T-helper 1 cell treated with Interleukin-12 subunit alpha and Interleukin-12 subunit beta and Interleukin-4 antibody, amounts not matched to agents 30 μg/mL and 1 μg/mL, for 36 hours (primary cell): ENCODE results near the gene ACOXL.

Experiments used
- H3K27ac Mint-ChIP-seq: one replicate; pipeline ENCODE4 v1.8.0; 2021; ENCODE audit warnings: mild to moderate bottlenecking, mixed read lengths
- H3K27me3 Mint-ChIP-seq: one replicate; pipeline ENCODE4 v1.8.0; 2021; ENCODE audit warnings: low read depth, mixed read lengths
- H3K36me3 Mint-ChIP-seq: one replicate; pipeline ENCODE4 v1.8.0; 2021; ENCODE audit warnings: low read depth, mixed read lengths
- H3K4me1 Mint-ChIP-seq: one replicate; pipeline ENCODE4 v1.8.0; 2021; ENCODE audit warnings: low read depth, mixed read lengths
- H3K4me3 Mint-ChIP-seq: one replicate; pipeline ENCODE4 v1.8.0; 2021; ENCODE audit warnings: mild to moderate bottlenecking, moderate library complexity, mixed read lengths
- H3K9me3 Mint-ChIP-seq: one replicate; pipeline ENCODE4 v1.8.0; 2021; ENCODE audit warnings: mixed read lengths

ACOXL gene

GRCh38 chr2:110807522-110807921 is 75.1 kb downstream of the ACOXL start:
- no peak overlapping the region for H3K4me3 Mint-ChIP-seq
- H3K27me3 Mint-ChIP-seq: peaks cover 67% of the 10 kb centered on the region
- H3K36me3 Mint-ChIP-seq: peaks cover 2% of the 10 kb centered on the region
- H3K27ac Mint-ChIP-seq: no peak overlapping the region
- peaks cover 8% of the 10 kb centered on the region for H3K9me3 Mint-ChIP-seq
- peaks cover 27% of the 10 kb centered on the region for H3K4me1 Mint-ChIP-seq

GRCh38 chr2:110810404-110810803 is 78.0 kb downstream of the ACOXL start:
- peaks cover 50% of the 10 kb centered on the region for H3K27me3 Mint-ChIP-seq
- peaks cover 19% of the 10 kb centered on the region for H3K4me1 Mint-ChIP-seq
- no peak overlapping the region for H3K27ac Mint-ChIP-seq
- H3K4me3 Mint-ChIP-seq: no peak overlapping the region
- H3K36me3 Mint-ChIP-seq: no peaks in the 10 kb centered on the region
- H3K9me3 Mint-ChIP-seq: no peaks in the 10 kb centered on the region

GRCh38 chr2:110812726-110813645 is 80.6 kb downstream of the ACOXL start:
- Mint-ChIP-seq H3K27me3 (peaks cover 47% of the 10 kb centered on the region), H3K4me1 (peaks cover 12% of the 10 kb centered on the region), H3K36me3 (no peaks in the 10 kb centered on the region), H3K4me3 (no peak overlapping the region), H3K27ac (no peak overlapping the region), H3K9me3 (no peaks in the 10 kb centered on the region)

GRCh38 chr2:110813896-110814295 is 81.5 kb downstream of the ACOXL start:
- no peak overlapping the region for H3K27ac Mint-ChIP-seq
- H3K9me3 Mint-ChIP-seq: no peaks in the 10 kb centered on the region
- H3K4me1 Mint-ChIP-seq: peaks cover 11% of the 10 kb centered on the region
- H3K27me3 Mint-ChIP-seq: peaks cover 44% of the 10 kb centered on the region
- H3K36me3 Mint-ChIP-seq: no peaks in the 10 kb centered on the region
- H3K4me3 Mint-ChIP-seq: no peak overlapping the region

- Mint-ChIP-seq H3K36me3 (no peaks in the 10 kb centered on the region), H3K4me1 (peaks cover 20% of the 10 kb centered on the region), H3K27ac (no peak overlapping the region), H3K4me3 (no peak overlapping the region), H3K9me3 (no peaks in the 10 kb centered on the region), H3K27me3 (peaks cover 54% of the 10 kb centered on the region)
These were observed 83.6 kb downstream of the ACOXL start for GRCh38 chr2:110815938-110816337.

GRCh38 chr2:110816404-110817365 is 84.3 kb downstream of the ACOXL start:
- no peaks in the 10 kb centered on the region for H3K9me3 Mint-ChIP-seq
- H3K27ac Mint-ChIP-seq: no peak overlapping the region

GRCh38 chr2:110818767-110819481 is 86.6 kb downstream of the ACOXL start:
- Mint-ChIP-seq H3K4me3 (no peak overlapping the region), H3K36me3 (no peaks in the 10 kb centered on the region), H3K9me3 (peaks cover 4% of the 10 kb centered on the region), H3K4me1 (peaks cover 9% of the 10 kb centered on the region), H3K27ac (no peak overlapping the region), H3K27me3 (peaks cover 64% of the 10 kb centered on the region)

More at GRCh38 chr2:110816404-110817365, 84.3 kb downstream of the ACOXL start:
- Mint-ChIP-seq H3K27me3 (peaks cover 52% of the 10 kb centered on the region), H3K4me3 (no peak overlapping the region), H3K36me3 (no peaks in the 10 kb centered on the region), H3K4me1 (peaks cover 17% of the 10 kb centered on the region)

GRCh38 chr2:110819711-110820110 is 87.3 kb downstream of the ACOXL start:
- H3K36me3 Mint-ChIP-seq: peaks cover 2% of the 10 kb centered on the region
- H3K27me3 Mint-ChIP-seq: peaks cover 72% of the 10 kb centered on the region
- H3K27ac Mint-ChIP-seq: peak overlapping the region; percentile 23
- peaks cover 9% of the 10 kb centered on the region for H3K4me1 Mint-ChIP-seq
- peaks cover 12% of the 10 kb centered on the region for H3K9me3 Mint-ChIP-seq
- no peak overlapping the region for H3K4me3 Mint-ChIP-seq

- Mint-ChIP-seq H3K36me3 (peaks cover 2% of the 10 kb centered on the region), H3K27me3 (peaks cover 74% of the 10 kb centered on the region), H3K27ac (peak overlapping the region; percentile 23), H3K4me1 (peaks cover 9% of the 10 kb centered on the region), H3K9me3 (peaks cover 14% of the 10 kb centered on the region), H3K4me3 (no peak overlapping the region)
These were observed 87.8 kb downstream of the ACOXL start for GRCh38 chr2:110820128-110820527.

- Mint-ChIP-seq H3K4me3 (no peak overlapping the region), H3K9me3 (peaks cover 18% of the 10 kb centered on the region), H3K4me1 (peaks cover 14% of the 10 kb centered on the region), H3K36me3 (peaks cover 2% of the 10 kb centered on the region), H3K27ac (no peak overlapping the region), H3K27me3 (peaks cover 76% of the 10 kb centered on the region)
These were observed 90.8 kb downstream of the ACOXL start for GRCh38 chr2:110823165-110823564.

- Mint-ChIP-seq H3K9me3 (peaks cover 18% of the 10 kb centered on the region), H3K27ac (no peak overlapping the region), H3K36me3 (peaks cover 3% of the 10 kb centered on the region), H3K27me3 (peaks cover 71% of the 10 kb centered on the region), H3K4me1 (peaks cover 7% of the 10 kb centered on the region), H3K4me3 (no peak overlapping the region)
These were observed 95.1 kb downstream of the ACOXL start for GRCh38 chr2:110827511-110827910.

- Mint-ChIP-seq H3K9me3 (peaks cover 18% of the 10 kb centered on the region), H3K27me3 (peaks cover 71% of the 10 kb centered on the region), H3K4me3 (no peak overlapping the region), H3K4me1 (peaks cover 7% of the 10 kb centered on the region), H3K27ac (no peak overlapping the region), H3K36me3 (peaks cover 3% of the 10 kb centered on the region)
These were observed 96.0 kb downstream of the ACOXL start for GRCh38 chr2:110828330-110828729.

GRCh38 chr2:110829413-110830146 is 97.2 kb downstream of the ACOXL start:
- H3K9me3 Mint-ChIP-seq: peaks cover 8% of the 10 kb centered on the region
- peaks cover 7% of the 10 kb centered on the region for H3K4me1 Mint-ChIP-seq
- no peak overlapping the region for H3K27ac Mint-ChIP-seq

More at GRCh38 chr2:110829413-110830146, 97.2 kb downstream of the ACOXL start:
- Mint-ChIP-seq H3K4me3 (no peak overlapping the region), H3K27me3 (peaks cover 73% of the 10 kb centered on the region), H3K36me3 (peaks cover 1% of the 10 kb centered on the region)
